Lung (tissue), 12 donors: ENCODE measurements around the gene SNED1. TPM values are rescaled to one million over a fixed set of nuclear protein-coding genes. Genes with fewer than 3 reads are reported as not detected.

Experiments used
- ATAC-seq: fragments of 200-7000 bp; cut with Tn5 transposase; one replicate; pipeline ENCODE4 v1.9.1; 2020; ENCODE audit warnings: moderate number of reproducible peaks; ENCODE audit not compliant: insufficient read depth, low FRiP score
- DNase-seq, 3 donors: peaks; one replicate each; pipeline ENCODE4 v3.0.0-alpha.2; 2013 to 2017
- H3K27ac ChIP-seq, 2 donors: one replicate each; pipeline ENCODE4 v1.5.1; 2013; ENCODE audit warnings: mild to moderate bottlenecking in 2 of 2, moderate library complexity in 2 of 2, control low read depth in 1 of 2, inconsistent platforms in 1 of 2, low read depth in 1 of 2, low read length in 1 of 2
- H3K27me3 ChIP-seq, 3 donors: one replicate each; pipeline ENCODE4 v1.5.1; 2013; ENCODE audit warnings: low read length in 2 of 3; ENCODE audit not compliant: control insufficient read depth in 3 of 3, insufficient read depth in 3 of 3
- H3K36me3 ChIP-seq, 4 donors: one replicate each; pipeline ENCODE4 v1.5.1; 2013; ENCODE audit warnings: low read length in 4 of 4, mild to moderate bottlenecking in 1 of 4, moderate library complexity in 1 of 4; ENCODE audit not compliant: control insufficient read depth in 4 of 4, insufficient read depth in 4 of 4
- H3K4me1 ChIP-seq, 5 donors: one replicate each; pipeline ENCODE4 v1.5.1; 2013; ENCODE audit warnings: low read length in 5 of 5, mild to moderate bottlenecking in 2 of 5, moderate library complexity in 1 of 5; ENCODE audit not compliant: control insufficient read depth in 5 of 5, insufficient read depth in 5 of 5
- H3K4me3 ChIP-seq: one replicate; pipeline ENCODE4 v1.5.1; 2013; ENCODE audit warnings: mild to moderate bottlenecking, control low read depth, moderate library complexity
- H3K9ac ChIP-seq, 2 donors: one replicate each; pipeline ENCODE4 v1.5.1; 2013; ENCODE audit warnings: low read length in 2 of 2, control low read depth in 1 of 2; ENCODE audit not compliant: insufficient read depth in 1 of 2
- H3K9me3 ChIP-seq, 4 donors: one replicate each; pipeline ENCODE4 v1.5.1; 2013; ENCODE audit warnings: low read length in 3 of 4, mild to moderate bottlenecking in 1 of 4, moderate library complexity in 1 of 4; ENCODE audit not compliant: control insufficient read depth in 4 of 4, insufficient read depth in 3 of 4
- WGBS, 2 donors: extraction: QIAGEN DNeasy Blood & Tissue Kit; methylation state at CpG; one replicate each; pipeline ENCODE4 v1.1.7; 2013; 5-methylcytosine and 5-hydroxymethylcytosine counted together
- polyA plus RNA-seq, 2 donors: library from polyadenylated mRNA; stranded (reverse); fragments of 200-250 nt; gene quantifications; one replicate each; pipeline ENCODE4 v1.2.1, GENCODE V29; 2013
- total RNA-seq, 2 donors: library from RNA; depleted of rRNA in 1 of 2; stranded (reverse); fragments of >200 nt in 1 of 2; gene quantifications; one replicate each; pipeline ENCODE4 v1.2.1, GENCODE V29; 2014 to 2021
- TF ChIP-seq, protein P1 (sequence below): IDR thresholded peaks from 2 replicates; pipeline ENCODE4 v1.5.1; 2012; ENCODE audit warnings: mild to moderate bottlenecking; ENCODE audit errors: control extremely low read depth, extremely low read depth
- donor health status: control.
- donor health status: control.
- donor health status: Bipolar disorder and iron deficiency.
- donor health status: healthy.
- donor health status: DM: yes; HTN: yes; CAD: no.

The SNED1 gene
- total and polyA plus RNA-seq, 4 donors, result 5.9 to 74.6 (median 34.7) TPM

DNA sequence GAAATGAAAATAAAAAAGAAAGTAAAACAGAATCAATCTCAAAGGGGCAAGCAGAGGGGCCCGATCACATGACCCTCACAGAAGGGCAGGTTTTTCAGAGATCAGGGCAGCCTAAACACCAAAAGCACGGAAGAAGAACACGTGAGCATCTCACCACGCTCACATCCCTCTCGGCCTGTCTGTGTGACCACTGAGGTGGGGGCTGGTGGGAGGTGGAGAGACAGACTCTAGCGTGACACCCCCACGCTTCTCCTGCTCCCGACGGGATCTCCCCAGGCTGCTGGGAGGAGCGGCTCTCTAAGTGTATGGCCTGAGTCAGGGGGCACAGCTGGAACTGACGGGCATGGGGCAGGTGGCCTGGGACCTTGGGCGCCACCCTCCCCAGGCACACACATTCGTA, 127.2 kb downstream of the SNED1 start:
- Histone ChIP-seq H3K27ac (no peak overlapping the region), H3K4me1 (no peaks in the 10 kb centered on the region), H3K9me3 (no peaks in the 10 kb centered on the region), H3K9ac (no peak overlapping the region), H3K36me3 (peaks cover 0 to 12% (median 8%) of the 10 kb centered on the region in 4 donors), H3K27me3 (no peaks in the 10 kb centered on the region), H3K4me3 (no peak overlapping the region)
- DNase-seq (no peak), ATAC-seq (no peak)
- 95 to 97% methylated on average over 13 of the region's 13 CpGs for WGBS, 2 donors
- TF ChIP-seq, protein P1, sequence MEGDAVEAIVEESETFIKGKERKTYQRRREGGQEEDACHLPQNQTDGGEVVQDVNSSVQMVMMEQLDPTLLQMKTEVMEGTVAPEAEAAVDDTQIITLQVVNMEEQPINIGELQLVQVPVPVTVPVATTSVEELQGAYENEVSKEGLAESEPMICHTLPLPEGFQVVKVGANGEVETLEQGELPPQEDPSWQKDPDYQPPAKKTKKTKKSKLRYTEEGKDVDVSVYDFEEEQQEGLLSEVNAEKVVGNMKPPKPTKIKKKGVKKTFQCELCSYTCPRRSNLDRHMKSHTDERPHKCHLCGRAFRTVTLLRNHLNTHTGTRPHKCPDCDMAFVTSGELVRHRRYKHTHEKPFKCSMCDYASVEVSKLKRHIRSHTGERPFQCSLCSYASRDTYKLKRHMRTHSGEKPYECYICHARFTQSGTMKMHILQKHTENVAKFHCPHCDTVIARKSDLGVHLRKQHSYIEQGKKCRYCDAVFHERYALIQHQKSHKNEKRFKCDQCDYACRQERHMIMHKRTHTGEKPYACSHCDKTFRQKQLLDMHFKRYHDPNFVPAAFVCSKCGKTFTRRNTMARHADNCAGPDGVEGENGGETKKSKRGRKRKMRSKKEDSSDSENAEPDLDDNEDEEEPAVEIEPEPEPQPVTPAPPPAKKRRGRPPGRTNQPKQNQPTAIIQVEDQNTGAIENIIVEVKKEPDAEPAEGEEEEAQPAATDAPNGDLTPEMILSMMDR, result no peak

DNA sequence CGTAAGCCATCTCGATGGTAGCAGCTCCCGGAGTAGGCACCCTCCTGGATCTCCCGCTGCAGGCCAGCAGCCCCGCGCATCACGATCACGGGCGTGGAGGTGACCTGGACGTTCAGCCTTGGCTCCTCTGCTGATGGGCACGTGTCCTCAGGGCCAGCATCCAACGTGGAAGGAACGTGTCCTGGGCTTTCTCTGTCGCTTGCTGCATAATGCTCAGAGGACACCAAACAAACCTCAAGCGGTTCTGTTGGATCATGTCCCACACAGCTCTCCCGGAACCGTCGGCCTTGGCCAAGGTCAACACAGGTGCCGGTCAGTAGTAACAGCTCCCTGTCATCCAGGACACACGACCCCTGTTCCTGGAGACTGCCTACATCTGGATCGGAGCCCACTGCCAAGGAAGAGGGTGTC, 127.8 kb downstream of the SNED1 start:
- no peak for DNase-seq
- Histone ChIP-seq H3K4me1 (no peaks in the 10 kb centered on the region), H3K9ac (no peak overlapping the region), H3K27me3 (no peaks in the 10 kb centered on the region), H3K27ac (no peak overlapping the region), H3K4me3 (no peak overlapping the region), H3K36me3 (peaks cover 0 to 11% (median 4%) of the 10 kb centered on the region in 4 donors), H3K9me3 (no peaks in the 10 kb centered on the region)
- no peak for ATAC-seq
- 93 to 95% methylated on average over 21 of the region's 21 CpGs for WGBS, 2 donors
- TF ChIP-seq, protein P1, result no peak

DNA sequence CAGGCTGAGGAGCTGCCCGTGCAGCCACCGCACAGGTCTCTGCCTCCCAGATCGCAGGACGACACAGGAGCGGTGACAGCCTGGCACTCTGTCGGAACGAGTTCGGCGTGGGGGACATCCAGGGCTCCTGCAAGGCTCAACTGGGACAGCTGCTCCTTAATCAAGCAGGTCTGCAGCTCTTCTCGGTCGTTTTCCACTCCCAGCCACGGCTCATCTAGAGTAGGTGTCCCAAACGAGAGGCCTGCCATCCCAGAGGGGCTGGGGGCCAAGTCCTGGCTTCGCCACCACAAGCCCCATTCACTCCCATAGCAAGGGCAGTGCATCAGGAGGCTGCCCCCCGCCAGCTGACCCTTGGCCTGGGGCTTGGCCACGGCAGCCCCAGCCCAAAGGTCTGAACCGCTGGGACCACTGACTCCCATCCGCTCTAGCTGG, 128.4 kb downstream of the SNED1 start:
- Histone ChIP-seq H3K9me3 (no peaks in the 10 kb centered on the region), H3K9ac (no peak overlapping the region), H3K27ac (no peak overlapping the region), H3K36me3 (peaks cover 0 to 11% (median 4%) of the 10 kb centered on the region in 4 donors), H3K4me3 (no peak overlapping the region), H3K27me3 (no peaks in the 10 kb centered on the region), H3K4me1 (no peaks in the 10 kb centered on the region)
- 95 to 96% methylated on average over 18 of the region's 18 CpGs for WGBS, 2 donors
- TF ChIP-seq, protein P1, result no peak
- DNase-seq, result no peak
- no peak for ATAC-seq

DNA sequence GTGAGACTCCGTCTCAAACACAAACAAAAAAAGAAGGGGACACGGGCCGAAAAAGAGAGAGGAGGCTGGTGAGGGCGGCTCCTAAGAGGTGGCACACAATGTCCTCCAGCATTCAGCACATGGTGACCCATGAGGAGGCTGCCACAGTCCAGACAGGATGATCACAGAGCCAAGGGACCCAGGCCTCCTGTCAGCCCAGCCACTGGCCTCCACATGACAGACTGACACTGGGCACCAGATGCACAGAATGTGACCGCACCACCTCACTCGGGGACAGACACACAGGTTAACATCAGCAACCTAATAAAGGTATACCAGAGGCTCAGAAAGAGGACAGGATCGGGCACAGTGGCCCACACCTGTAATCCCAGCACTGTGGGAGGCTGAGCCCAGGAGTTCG, 129.8 kb downstream of the SNED1 start:
- Histone ChIP-seq H3K9me3 (peaks cover 0 to 2% (median 0%) of the 10 kb centered on the region in 4 donors), H3K27ac (no peak overlapping the region), H3K27me3 (no peaks in the 10 kb centered on the region), H3K4me3 (no peak overlapping the region), H3K4me1 (no peaks in the 10 kb centered on the region), H3K9ac (no peak overlapping the region), H3K36me3 (peaks cover 0 to 5% (median 2%) of the 10 kb centered on the region in 4 donors)
- DNase-seq, result no peak
- TF ChIP-seq, protein P1, result no peak
- no peak for ATAC-seq
- WGBS, 2 donors, result 94 to 95% methylated on average over 8 of the region's 8 CpGs
